H1 (cell line): ENCODE data around the gene S100A13. TPM values are rescaled to one million over a fixed set of nuclear protein-coding genes. Genes with fewer than 3 reads are reported as not detected.

Experiments
- EP300 ChIP-seq, 2 experiments: IDR thresholded peaks; 1 replicate in 1 of 2; 2 replicates in 1 of 2; pipeline ENCODE4 v1.6.1; 2011 to 2012; ENCODE audit warnings: low read depth in 2 of 2, low read length in 2 of 2, mild to moderate bottlenecking in 2 of 2, borderline replicate concordance in 1 of 2, inconsistent platforms in 1 of 2, moderate library complexity in 1 of 2
- SIN3A ChIP-seq, 2 experiments: IDR thresholded peaks in 1 of 2; conservative IDR thresholded peaks in 1 of 2; 2 replicates each; pipeline ENCODE4 v1.6.1; 2011 to 2012; ENCODE audit warnings: low read length in 2 of 2, improper control_type of control experiment in 1 of 2, low read depth in 1 of 2, mild to moderate bottlenecking in 1 of 2
- polyA plus RNA-seq, 7 experiments: library from polyadenylated mRNA; depleted of rRNA in 3 of 7; stranded (reverse) in 5 of 7; unstranded in 2 of 7; fragments of >200 nt in 5 of 7; fragments of 200-250 nt in 2 of 7; gene quantifications; 1 replicate in 5 of 7; 2 replicates in 1 of 7; 4 replicates in 1 of 7; pipeline versions ENCODE4 v1.2.1 to v1.2.3, GENCODE V29; 2011 to 2013; ENCODE audit warnings: missing spikeins in 2 of 7, mixed read lengths in 2 of 7
- total RNA-seq: library from RNA; stranded (reverse); fragmentation: NEBNext Ultra II Directional; extraction: Animal tissue kit (Norgen Biotek cat#: 25700); gene quantifications from 2 replicates; pipeline ENCODE4 v1.2.1, GENCODE V29; 2021

The S100A13 gene
- total and polyA plus RNA-seq, 2 of the 8 experiments (the other 6 are each of a cell fraction or from before 2014, with no cell fraction given): 63.6 to 127 TPM

DNA sequence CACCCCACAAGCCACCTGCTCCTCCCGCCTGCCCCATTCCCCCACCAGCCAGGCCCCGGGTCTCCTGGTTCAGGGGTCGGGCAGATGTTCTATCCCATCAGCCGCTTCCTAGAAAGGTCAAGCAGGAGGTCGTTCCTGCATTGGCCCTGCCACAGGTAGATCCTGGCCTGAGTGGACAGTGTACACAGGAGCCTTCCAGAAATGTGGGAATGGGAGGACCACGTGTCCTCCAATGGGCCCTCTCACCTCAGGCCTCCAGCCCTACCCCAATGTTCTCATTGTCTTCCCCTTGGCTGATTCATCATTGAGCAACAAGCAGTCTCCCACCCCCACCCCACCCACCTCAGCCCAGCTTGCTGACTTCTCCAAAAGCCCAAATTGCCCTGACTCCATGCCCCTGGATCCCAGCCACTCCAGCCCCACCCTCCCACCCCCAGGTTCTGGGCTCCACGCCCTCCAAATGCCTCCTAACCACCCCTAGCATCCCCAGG lies 16.4 kb downstream of the S100A13 start (continued):
- TF ChIP-seq EP300 (IDR thresholded peaks at IDR 0.05; ENCODE audit: borderline replicate concordance in 1 of 2, low read depth in 2 of 2, low read length in 2 of 2): no peak
- TF ChIP-seq SIN3A (conservative IDR thresholded peaks at IDR 0.05 in 1 of 2, IDR thresholded peaks at IDR 0.05 in 1 of 2; ENCODE audit: low read depth in 1 of 2, low read length in 2 of 2): no peak
- TF ChIP-seq, all 59 proteins: peak for 0
